Measurements from ENCODE around the gene ZBTB4. TPM values are rescaled to one million over a fixed set of nuclear protein-coding genes. Genes with fewer than 3 reads are reported as not detected.

The ZBTB4 gene
- total RNA-seq, 1 experiment from 2014 or later: 26.3 TPM

GRCh38 chr17:7490144-7490543 is 10.7 kb upstream of the ZBTB4 start:
- intact Hi-C loops (cut with micrococcal nuclease): no loop called here
- Mint-ChIP-seq H3K27ac (ENCODE audit: low read depth, unreplicated experiment) (no peak overlapping the region), H3K4me1 (ENCODE audit: insufficient read depth, unreplicated experiment) (peaks cover 61% of the 10 kb centered on the region), H3K4me3 (ENCODE audit: unreplicated experiment) (no peak overlapping the region), H3K36me3 (ENCODE audit: insufficient read depth, unreplicated experiment) (peaks cover 51% of the 10 kb centered on the region), H3K9me3 (ENCODE audit: unreplicated experiment) (no peaks in the 10 kb centered on the region), H3K27me3 (ENCODE audit: insufficient read depth, unreplicated experiment) (no peaks in the 10 kb centered on the region)
- POLR2A ChIA-PET: interaction anchor here (0.8 to 1.4 kb wide), 2 partner anchors 15 to 248 kb away, joined by 3 read pairs; partner anchors contain the start of gene GABARAP
- CTCF ChIA-PET: interaction anchor here (3.3 kb wide), 1 partner anchor 25 kb away, joined by 9 read pairs; no protein-coding TSS in a partner anchor
- BruUV-seq (replicated peaks): no TSS peak
- DNase-seq (ENCODE audit: unreplicated experiment): no peak
- no peak for TF ChIP-seq CTCF (IDR thresholded peaks at IDR 0.05; ENCODE audit: unreplicated experiment)

- H3K27ac Mint-ChIP-seq (ENCODE audit: low read depth, unreplicated experiment): peak overlapping the region; percentile 77
- H3K36me3 Mint-ChIP-seq (ENCODE audit: insufficient read depth, unreplicated experiment): peaks cover 51% of the 10 kb centered on the region
- H3K4me1 Mint-ChIP-seq (ENCODE audit: insufficient read depth, unreplicated experiment): peaks cover 46% of the 10 kb centered on the region
- ChIA-PET CTCF (interaction anchor here (0.6 to 4.0 kb wide), 12 partner anchors 12 to 202 kb away, joined by 3 to 26 read pairs (median 4); partner anchors contain the start of gene WRAP53), POLR2A (interaction anchor here (0.6 to 5.1 kb wide), 22 partner anchors 8 to 900 kb away, joined by 3 to 90 read pairs (median 12); partner anchors contain the start of genes CHRNB1, FXR2, SENP3 and TMEM102)
- no TSS peak for BruUV-seq (replicated peaks)
- H3K27me3 Mint-ChIP-seq (ENCODE audit: insufficient read depth, unreplicated experiment): no peaks in the 10 kb centered on the region
- intact Hi-C loops (cut with micrococcal nuclease): no loop called here
- TF ChIP-seq CTCF (IDR thresholded peaks at IDR 0.05; ENCODE audit: unreplicated experiment): no peak
- DNase-seq (ENCODE audit: unreplicated experiment): no peak
- peak overlapping the region; percentile 79 for H3K4me3 Mint-ChIP-seq (ENCODE audit: unreplicated experiment)
- H3K9me3 Mint-ChIP-seq (ENCODE audit: unreplicated experiment): no peaks in the 10 kb centered on the region
Observed at GRCh38 chr17:7486181-7486580, 6.8 kb upstream of the ZBTB4 start.

- Mint-ChIP-seq H3K9me3 (ENCODE audit: unreplicated experiment) (no peaks in the 10 kb centered on the region), H3K27me3 (ENCODE audit: insufficient read depth, unreplicated experiment) (no peaks in the 10 kb centered on the region), H3K36me3 (ENCODE audit: insufficient read depth, unreplicated experiment) (peaks cover 45% of the 10 kb centered on the region), H3K4me1 (ENCODE audit: insufficient read depth, unreplicated experiment) (peaks cover 43% of the 10 kb centered on the region), H3K4me3 (ENCODE audit: unreplicated experiment) (peak overlapping the region; percentile 79), H3K27ac (ENCODE audit: low read depth, unreplicated experiment) (peak overlapping the region; percentile 100)
- no peak for TF ChIP-seq CTCF (IDR thresholded peaks at IDR 0.05; ENCODE audit: unreplicated experiment)
- POLR2A ChIA-PET: interaction anchor here (0.6 to 5.1 kb wide), 41 partner anchors 7 to 892 kb away, joined by 3 to 90 read pairs (median 8); partner anchors contain the start of genes CD68, CHRNB1, FXR2 and GABARAP
- CTCF ChIA-PET: interaction anchor here (0.8 to 4.0 kb wide), 9 partner anchors 13 to 201 kb away, joined by 3 to 26 read pairs (median 5); no protein-coding TSS in a partner anchor
- intact Hi-C loops (cut with micrococcal nuclease): loop anchor here (1.0 to 5.0 kb wide), 4 partner anchors 41 to 133 kb away; partner anchors contain the start of genes KCTD11, SENP3 and TMEM102
- BruUV-seq (replicated peaks): TSS peak; percentile 49
- DNase-seq (ENCODE audit: unreplicated experiment): no peak
Observed at GRCh38 chr17:7484919-7485377, 5.5 kb upstream of the ZBTB4 start.

GRCh38 chr17:7484067-7484918 is 4.9 kb upstream of the ZBTB4 start, which contains the start of gene POLR2A:
Gene POLR2A (plus strand): TSS chr17:7484366.
- no peak for TF ChIP-seq CTCF (IDR thresholded peaks at IDR 0.05; ENCODE audit: unreplicated experiment)
- Mint-ChIP-seq H3K36me3 (ENCODE audit: insufficient read depth, unreplicated experiment) (peaks cover 45% of the 10 kb centered on the region), H3K27ac (ENCODE audit: low read depth, unreplicated experiment) (peak within 1 kb of the TSS; percentile 100), H3K4me3 (ENCODE audit: unreplicated experiment) (peak within 1 kb of the TSS; percentile 79), H3K27me3 (ENCODE audit: insufficient read depth, unreplicated experiment) (no peaks in the 10 kb centered on the region), H3K9me3 (ENCODE audit: unreplicated experiment) (no peaks in the 10 kb centered on the region), H3K4me1 (ENCODE audit: insufficient read depth, unreplicated experiment) (peaks cover 43% of the 10 kb centered on the region)
- ChIA-PET POLR2A (interaction anchor here (0.6 to 5.1 kb wide), 55 partner anchors 8 to 893 kb away, joined by 3 to 90 read pairs (median 5); partner anchors contain the start of genes CD68, CHRNB1, FXR2 and GABARAP), CTCF (interaction anchor here (0.7 to 4.0 kb wide), 7 partner anchors 23 to 202 kb away, joined by 3 to 26 read pairs (median 3); no protein-coding TSS in a partner anchor)
- BruUV-seq (replicated peaks): no TSS peak
- peak; percentile 98 for DNase-seq (ENCODE audit: unreplicated experiment)
- intact Hi-C loops (cut with micrococcal nuclease): loop anchor here (1.0 to 5.0 kb wide), 4 partner anchors 40 to 132 kb away; partner anchors contain the start of genes KCTD11, SENP3 and TMEM102

All from MCF 10A (cell line).